Measurements from ENCODE around the gene CPXM2. TPM values are rescaled to one million over a fixed set of nuclear protein-coding genes. Genes with fewer than 3 reads are reported as not detected.

Gene CPXM2
- total and polyA plus RNA-seq, 2 donors (not counting 1 experiment from before 2014, with no cell fraction given), result not detected

GRCh38 chr10:123922126-123922525, 30.5 kb upstream of the CPXM2 start:
- Histone ChIP-seq H3K4me3 (ENCODE audit: control extremely low read depth in 1 of 5, extremely low read depth in 1 of 5, insufficient read depth in 1 of 5, low read depth in 2 of 5, low read length in 4 of 5) (no peak overlapping the region), H4K20me1 (ENCODE audit: control insufficient read depth, insufficient read depth, low read length, poor library complexity, severe bottlenecking) (no peaks in the 10 kb centered on the region), H3K9ac (ENCODE audit: low read length) (no peak overlapping the region), H3K9me3 (ENCODE audit: control extremely low read depth in 1 of 3, control insufficient read depth in 2 of 3, insufficient read depth in 1 of 3, low read length in 2 of 3) (peaks cover 7 to 9% (median 8%) of the 10 kb centered on the region in 3 donors), H3K27ac (ENCODE audit: low read length in 2 of 2) (no peak overlapping the region), H3K79me2 (ENCODE audit: control insufficient read depth, insufficient read depth, low read length) (no peaks in the 10 kb centered on the region), H2AFZ (ENCODE audit: insufficient read depth, low read depth, low read length, poor library complexity, severe bottlenecking) (no peak overlapping the region), H3K27me3 (replicated peaks in 1 of 4; ENCODE audit: control extremely low read depth in 1 of 4, control insufficient read depth in 3 of 4, insufficient read depth in 4 of 4, low read length in 3 of 4) (peaks cover 0 to 3% (median 1%) of the 10 kb centered on the region in 4 experiments), H3K4me1 (ENCODE audit: control insufficient read depth in 2 of 2, insufficient read depth in 2 of 2, low read length in 2 of 2) (no peaks in the 10 kb centered on the region), H3K4me2 (replicated peaks; ENCODE audit: low read depth, low read length, poor library complexity, severe bottlenecking) (no peak overlapping the region), H3K36me3 (replicated peaks in 1 of 2; ENCODE audit: control extremely low read depth in 1 of 2, control insufficient read depth in 1 of 2, extremely low read depth in 1 of 2, insufficient read depth in 2 of 2, low read length in 1 of 2) (no peaks in the 10 kb centered on the region)
- Mint-ChIP-seq H3K4me1 (no peaks in the 10 kb centered on the region), H3K4me3 (no peak overlapping the region), H3K9me3 (ENCODE audit: insufficient read depth) (peaks cover 3% of the 10 kb centered on the region), H3K27ac (no peak overlapping the region), H3K27me3 (peaks cover 45% of the 10 kb centered on the region)
- DNase-seq, result no peak
- intact Hi-C loops (cut with micrococcal nuclease), result no loop called here
- TF ChIP-seq EZH2 (IDR thresholded peaks at IDR 0.05; ENCODE audit: borderline replicate concordance, insufficient read depth, low read depth, low read length, poor library complexity, severe bottlenecking) (no peak), CTCF (IDR thresholded peaks at IDR 0.05) (no peak)
- no CpG with 5 or more reads among the region's 2 CpGs for WGBS (ENCODE audit: insufficient coverage)
- ATAC-seq (ENCODE audit: low read depth), result no peak
- CTCF ChIA-PET, result no interaction called here
- POLR2A ChIA-PET, result no interaction called here

GRCh38 chr10:123916775-123917174, 25.2 kb upstream of the CPXM2 start:
- no peak overlapping the region for H3K27ac ChIP-seq (ENCODE audit: low read length in 2 of 2)
- H4K20me1 ChIP-seq (ENCODE audit: control insufficient read depth, insufficient read depth, low read length, poor library complexity, severe bottlenecking), result no peaks in the 10 kb centered on the region
- no CpG with 5 or more reads among the region's 3 CpGs for WGBS (ENCODE audit: insufficient coverage)
- DNase-seq (no peak), ATAC-seq (ENCODE audit: low read depth) (no peak)
- Mint-ChIP-seq H3K27ac (no peak overlapping the region), H3K4me1 (peaks cover 12% of the 10 kb centered on the region), H3K4me3 (no peak overlapping the region), H3K9me3 (ENCODE audit: insufficient read depth) (peaks cover 3% of the 10 kb centered on the region), H3K27me3 (peaks cover 36% of the 10 kb centered on the region)
- ChIA-PET CTCF (no interaction called here), POLR2A (no interaction called here)
- H3K9me3 ChIP-seq (ENCODE audit: control extremely low read depth in 1 of 3, control insufficient read depth in 2 of 3, insufficient read depth in 1 of 3, low read length in 2 of 3), result peaks cover 8 to 10% (median 9%) of the 10 kb centered on the region in 3 donors
- H3K27me3 ChIP-seq (replicated peaks in 1 of 4; ENCODE audit: control extremely low read depth in 1 of 4, control insufficient read depth in 3 of 4, insufficient read depth in 4 of 4, low read length in 3 of 4), result peaks cover 0 to 24% (median 7%) of the 10 kb centered on the region in 4 experiments
- H3K4me1 ChIP-seq (ENCODE audit: control insufficient read depth in 2 of 2, insufficient read depth in 2 of 2, low read length in 2 of 2), result peaks cover 5 to 11% of the 10 kb centered on the region in 2 donors
- H3K36me3 ChIP-seq (replicated peaks in 1 of 2; ENCODE audit: control extremely low read depth in 1 of 2, control insufficient read depth in 1 of 2, extremely low read depth in 1 of 2, insufficient read depth in 2 of 2, low read length in 1 of 2), result no peaks in the 10 kb centered on the region
- H3K4me2 ChIP-seq (replicated peaks; ENCODE audit: low read depth, low read length, poor library complexity, severe bottlenecking), result no peak overlapping the region
- no peak overlapping the region for H2AFZ ChIP-seq (ENCODE audit: insufficient read depth, low read depth, low read length, poor library complexity, severe bottlenecking)
- H3K79me2 ChIP-seq (ENCODE audit: control insufficient read depth, insufficient read depth, low read length), result no peaks in the 10 kb centered on the region
- TF ChIP-seq EZH2 (IDR thresholded peaks at IDR 0.05; ENCODE audit: borderline replicate concordance, insufficient read depth, low read depth, low read length, poor library complexity, severe bottlenecking), result no peak
- TF ChIP-seq CTCF (IDR thresholded peaks at IDR 0.05), result no peak
- intact Hi-C loops (cut with micrococcal nuclease), result no loop called here
- no peak overlapping the region for H3K9ac ChIP-seq (ENCODE audit: low read length)
- no peak overlapping the region for H3K4me3 ChIP-seq (ENCODE audit: control extremely low read depth in 1 of 5, extremely low read depth in 1 of 5, insufficient read depth in 1 of 5, low read depth in 2 of 5, low read length in 4 of 5)
